22Rv1 (cell line): Measurements from ENCODE around the gene POLR2H.

Experiments
- ZFX ChIP-seq: fragments of 450-650 bp; IDR thresholded peaks from 2 replicates; pipeline ENCODE4 v1.6.1; 2017; ENCODE audit warnings: antibody characterized with exemption, borderline replicate concordance
- TF ChIP-seq, protein P1 (sequence below): fragments of 450-650 bp; IDR thresholded peaks from 2 replicates; pipeline ENCODE4 v1.5.1; 2017; ENCODE audit warnings: mild to moderate bottlenecking

DNA sequence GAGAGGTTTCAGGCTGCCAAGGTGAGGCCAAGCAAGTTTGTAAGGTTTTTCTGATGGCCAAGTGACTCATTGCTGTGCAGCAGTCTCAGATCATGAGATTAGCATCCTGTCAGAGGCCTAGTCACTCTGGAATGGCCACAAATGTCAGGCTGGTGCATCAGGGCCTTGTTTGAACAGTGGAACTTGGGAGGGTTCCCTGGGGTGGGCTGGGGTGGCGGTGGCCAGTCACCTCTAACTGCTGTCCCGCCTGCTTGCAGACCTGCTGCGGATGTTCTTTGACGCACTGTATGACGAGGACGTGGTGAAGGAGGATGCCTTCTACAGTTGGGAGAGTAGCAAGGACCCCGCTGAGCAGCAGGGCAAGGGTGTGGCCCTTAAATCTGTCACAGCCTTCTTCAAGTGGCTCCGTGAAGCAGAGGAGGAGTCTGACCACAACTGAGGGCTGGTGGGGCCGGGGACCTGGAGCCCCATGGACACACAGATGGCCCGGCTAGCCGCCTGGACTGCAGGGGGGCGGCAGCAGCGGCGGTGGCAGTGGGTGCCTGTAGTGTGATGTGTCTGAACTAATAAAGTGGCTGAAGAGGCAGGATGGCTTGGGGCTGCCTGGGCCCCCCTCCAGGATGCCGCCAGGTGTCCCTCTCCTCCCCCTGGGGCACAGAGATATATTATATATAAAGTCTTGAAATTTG is 26.9 kb upstream of the POLR2H start:
- TF ChIP-seq, protein P1, sequence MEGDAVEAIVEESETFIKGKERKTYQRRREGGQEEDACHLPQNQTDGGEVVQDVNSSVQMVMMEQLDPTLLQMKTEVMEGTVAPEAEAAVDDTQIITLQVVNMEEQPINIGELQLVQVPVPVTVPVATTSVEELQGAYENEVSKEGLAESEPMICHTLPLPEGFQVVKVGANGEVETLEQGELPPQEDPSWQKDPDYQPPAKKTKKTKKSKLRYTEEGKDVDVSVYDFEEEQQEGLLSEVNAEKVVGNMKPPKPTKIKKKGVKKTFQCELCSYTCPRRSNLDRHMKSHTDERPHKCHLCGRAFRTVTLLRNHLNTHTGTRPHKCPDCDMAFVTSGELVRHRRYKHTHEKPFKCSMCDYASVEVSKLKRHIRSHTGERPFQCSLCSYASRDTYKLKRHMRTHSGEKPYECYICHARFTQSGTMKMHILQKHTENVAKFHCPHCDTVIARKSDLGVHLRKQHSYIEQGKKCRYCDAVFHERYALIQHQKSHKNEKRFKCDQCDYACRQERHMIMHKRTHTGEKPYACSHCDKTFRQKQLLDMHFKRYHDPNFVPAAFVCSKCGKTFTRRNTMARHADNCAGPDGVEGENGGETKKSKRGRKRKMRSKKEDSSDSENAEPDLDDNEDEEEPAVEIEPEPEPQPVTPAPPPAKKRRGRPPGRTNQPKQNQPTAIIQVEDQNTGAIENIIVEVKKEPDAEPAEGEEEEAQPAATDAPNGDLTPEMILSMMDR = no peak
- TF ChIP-seq ZFX = no peak
